CD14-positive monocyte (primary cell): ENCODE data around the gene SNX5. TPM values are rescaled to one million over a fixed set of nuclear protein-coding genes. Genes with fewer than 3 reads are reported as not detected.

Experiments used
- DNase-seq, 3 donors: peaks; one replicate each; pipeline ENCODE4 v3.0.0-alpha.2; 2011 to 2022
- H2AFZ ChIP-seq: 2 replicates; pipeline ENCODE4 v1.6.0; 2012; ENCODE audit warnings: mild to moderate bottlenecking, low read depth, low read length, inconsistent platforms; ENCODE audit not compliant: insufficient read depth, poor library complexity, severe bottlenecking
- H3K27ac ChIP-seq, 2 donors: 1 replicate in 1 of 2; 2 replicates in 1 of 2; pipeline ENCODE4 v1.5.1; 2012 to 2013; ENCODE audit warnings: low read length in 2 of 2, control low read depth in 1 of 2, inconsistent platforms in 1 of 2, low read depth in 1 of 2, mild to moderate bottlenecking in 1 of 2
- H3K27me3 ChIP-seq, 2 donors: one replicate each; pipeline versions ENCODE4 v1.6.0 to v1.6.1; 2011 to 2013; ENCODE audit warnings: low read length in 2 of 2; ENCODE audit not compliant: control insufficient read depth in 2 of 2, insufficient read depth in 2 of 2
- H3K36me3 ChIP-seq, 2 donors: replicated peaks in 1 of 2; 1 replicate in 1 of 2; 2 replicates in 1 of 2; pipeline versions ENCODE4 v1.5.1 to v1.6.1; 2012 to 2013; ENCODE audit warnings: low read length in 2 of 2, control low read depth in 1 of 2, inconsistent platforms in 1 of 2, mild to moderate bottlenecking in 1 of 2; ENCODE audit not compliant: insufficient read depth in 2 of 2, control insufficient read depth in 1 of 2
- H3K4me1 ChIP-seq, 2 donors: 1 replicate in 1 of 2; 2 replicates in 1 of 2; pipeline versions ENCODE4 v1.5.1 to v1.6.1; 2012 to 2013; ENCODE audit warnings: low read length in 2 of 2, control low read depth in 1 of 2, inconsistent platforms in 1 of 2, mild to moderate bottlenecking in 1 of 2, moderate library complexity in 1 of 2; ENCODE audit not compliant: insufficient read depth in 2 of 2, control insufficient read depth in 1 of 2
- H3K4me2 ChIP-seq: replicated peaks from 2 replicates; pipeline ENCODE3; 2012; ENCODE audit warnings: low read length, moderate library complexity, mild to moderate bottlenecking; ENCODE audit not compliant: poor library complexity, severe bottlenecking; ENCODE audit errors: extremely low read depth
- H3K4me3 ChIP-seq, 3 experiments: fragments of 200-600 bp in 1 of 3; sonication (generic) in 1 of 3; replicated peaks in 1 of 3; 1 replicate in 2 of 3; 2 replicates in 1 of 3; pipeline ENCODE4 v1.5.1; 2011 to 2013; ENCODE audit warnings: low read length in 3 of 3, mild to moderate bottlenecking in 3 of 3, control low read depth in 2 of 3, low read depth in 2 of 3, inconsistent platforms in 1 of 3, moderate library complexity in 1 of 3
- H3K79me2 ChIP-seq: 2 replicates; pipeline ENCODE4 v1.6.0; 2012; ENCODE audit warnings: mild to moderate bottlenecking, control low read depth, inconsistent platforms, low read length, moderate library complexity; ENCODE audit not compliant: insufficient read depth
- H3K9ac ChIP-seq: 2 replicates; pipeline ENCODE4 v1.6.0; 2017; ENCODE audit warnings: low read length, mild to moderate bottlenecking; ENCODE audit not compliant: insufficient read depth, poor library complexity, severe bottlenecking
- H3K9me3 ChIP-seq, 2 donors: replicated peaks in 1 of 2; 1 replicate in 1 of 2; 2 replicates in 1 of 2; pipeline versions ENCODE4 v1.5.1 to v1.6.1; 2012 to 2013; ENCODE audit warnings: low read length in 2 of 2, control low read depth in 1 of 2; ENCODE audit not compliant: control insufficient read depth in 1 of 2, insufficient read depth in 1 of 2
- H4K20me1 ChIP-seq: 2 replicates; pipeline ENCODE4 v1.6.0; 2012; ENCODE audit warnings: mild to moderate bottlenecking, low read length, control low read depth, moderate library complexity; ENCODE audit not compliant: insufficient read depth
- H3K27ac Mint-ChIP-seq, 7 donors: one replicate each; pipeline ENCODE4 v1.8.0; 2020; ENCODE audit warnings: mild to moderate bottlenecking in 7 of 7, mixed read lengths in 7 of 7, moderate library complexity in 6 of 7, inconsistent platforms in 2 of 7
- H3K27me3 Mint-ChIP-seq, 3 donors: one replicate each; pipeline ENCODE4 v1.8.0; 2021 to 2022; ENCODE audit warnings: low read depth in 3 of 3, mild to moderate bottlenecking in 3 of 3, mixed read lengths in 3 of 3, moderate library complexity in 3 of 3, inconsistent platforms in 1 of 3
- H3K36me3 Mint-ChIP-seq, 2 donors: one replicate each; pipeline ENCODE4 v1.8.0; 2020; ENCODE audit warnings: mixed read lengths in 2 of 2, inconsistent platforms in 1 of 2, mild to moderate bottlenecking in 1 of 2
- H3K4me1 Mint-ChIP-seq: one replicate; pipeline ENCODE4 v1.8.0; 2020; ENCODE audit warnings: mild to moderate bottlenecking, mixed read lengths
- H3K4me3 Mint-ChIP-seq, 2 donors: one replicate each; pipeline ENCODE4 v1.8.0; 2020; ENCODE audit warnings: mild to moderate bottlenecking in 2 of 2, mixed read lengths in 2 of 2, moderate library complexity in 1 of 2
- H3K9me3 Mint-ChIP-seq, 7 donors: one replicate each; pipeline ENCODE4 v1.8.0; 2020 to 2022; ENCODE audit warnings: mixed read lengths in 7 of 7, mild to moderate bottlenecking in 6 of 7, moderate library complexity in 6 of 7, inconsistent platforms in 2 of 7
- WGBS: methylation state at CpG from one replicate; pipeline ENCODE4 v1.1.5; 2013; ENCODE audit warnings: missing lambda C conversion rate; ENCODE audit not compliant: insufficient coverage; 5-methylcytosine and 5-hydroxymethylcytosine counted together
- intact Hi-C, 2 donors: fragments of 100-400 bp; cut with micrococcal nuclease; formaldehyde crosslinking; loops; one replicate each; pipeline versions ENCODE4 v1.15.0 to v1.15.1; 2023
- polyA plus RNA-seq, 3 donors: library from polyadenylated mRNA; depleted of rRNA in 1 of 3; unstranded in 2 of 3; stranded (reverse) in 1 of 3; fragments of 300-500 nt in 2 of 3; fragments of >200 nt in 1 of 3; fragmentation: Illumina TruSeq in 2 of 3; gene quantifications; 1 replicate in 2 of 3; 2 replicates in 1 of 3; pipeline ENCODE4 v1.2.3, GENCODE V29; 2012 to 2021
- TF ChIP-seq, protein P1 (sequence below): fragments of 200-600 bp; IDR thresholded peaks from one replicate; pipeline ENCODE4 v1.8.0; 2022; ENCODE audit warnings: antibody characterized with exemption, mild to moderate bottlenecking

SNX5 gene
- polyA plus RNA-seq, 3 donors = 55.6 to 83.8 (median 66.1) TPM

DNA sequence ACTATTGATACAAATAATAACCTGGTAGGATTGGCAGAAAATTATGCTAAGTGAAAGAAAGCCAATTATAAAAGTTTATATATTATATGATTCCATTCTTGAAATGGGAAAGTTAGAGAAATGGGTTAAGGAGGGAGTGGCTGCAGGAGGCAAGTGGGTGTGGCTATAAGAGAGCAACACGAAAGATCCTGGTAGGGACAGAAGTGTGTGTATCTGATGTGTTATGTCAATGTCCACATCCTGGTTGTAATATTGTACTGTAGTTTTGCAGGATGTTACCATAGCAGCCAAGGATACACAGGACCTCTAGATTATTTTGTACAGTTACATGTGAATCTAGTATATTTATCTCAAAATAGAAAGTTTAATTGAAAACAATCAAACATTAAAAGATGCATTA is 46.8 kb downstream of the SNX5 start:
- intact Hi-C loops = no loop called here
- DNase-seq = no peak
- Histone ChIP-seq H3K9me3 (no peaks in the 10 kb centered on the region), H3K79me2 (no peaks in the 10 kb centered on the region), H3K4me3 (no peak overlapping the region), H3K4me1 (peaks cover 5% of the 10 kb centered on the region in 2 donors), H4K20me1 (no peaks in the 10 kb centered on the region), H3K27me3 (no peaks in the 10 kb centered on the region), H3K36me3 (no peaks in the 10 kb centered on the region), H2AFZ (no peak overlapping the region), H3K27ac (no peak overlapping the region), H3K4me2 (no peak overlapping the region), H3K9ac (no peak overlapping the region)
- Mint-ChIP-seq H3K27me3 (peaks cover 0 to 5% (median 3%) of the 10 kb centered on the region in 3 donors), H3K4me1 (peaks cover 7% of the 10 kb centered on the region), H3K4me3 (no peak overlapping the region), H3K36me3 (no peaks in the 10 kb centered on the region), H3K9me3 (peaks cover 0 to 2% (median 0%) of the 10 kb centered on the region in 7 donors), H3K27ac (no peak overlapping the region)
- TF ChIP-seq, protein P1, sequence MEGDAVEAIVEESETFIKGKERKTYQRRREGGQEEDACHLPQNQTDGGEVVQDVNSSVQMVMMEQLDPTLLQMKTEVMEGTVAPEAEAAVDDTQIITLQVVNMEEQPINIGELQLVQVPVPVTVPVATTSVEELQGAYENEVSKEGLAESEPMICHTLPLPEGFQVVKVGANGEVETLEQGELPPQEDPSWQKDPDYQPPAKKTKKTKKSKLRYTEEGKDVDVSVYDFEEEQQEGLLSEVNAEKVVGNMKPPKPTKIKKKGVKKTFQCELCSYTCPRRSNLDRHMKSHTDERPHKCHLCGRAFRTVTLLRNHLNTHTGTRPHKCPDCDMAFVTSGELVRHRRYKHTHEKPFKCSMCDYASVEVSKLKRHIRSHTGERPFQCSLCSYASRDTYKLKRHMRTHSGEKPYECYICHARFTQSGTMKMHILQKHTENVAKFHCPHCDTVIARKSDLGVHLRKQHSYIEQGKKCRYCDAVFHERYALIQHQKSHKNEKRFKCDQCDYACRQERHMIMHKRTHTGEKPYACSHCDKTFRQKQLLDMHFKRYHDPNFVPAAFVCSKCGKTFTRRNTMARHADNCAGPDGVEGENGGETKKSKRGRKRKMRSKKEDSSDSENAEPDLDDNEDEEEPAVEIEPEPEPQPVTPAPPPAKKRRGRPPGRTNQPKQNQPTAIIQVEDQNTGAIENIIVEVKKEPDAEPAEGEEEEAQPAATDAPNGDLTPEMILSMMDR = no peak
- WGBS = 33% methylated on average over 1 of the region's 1 CpG

DNA sequence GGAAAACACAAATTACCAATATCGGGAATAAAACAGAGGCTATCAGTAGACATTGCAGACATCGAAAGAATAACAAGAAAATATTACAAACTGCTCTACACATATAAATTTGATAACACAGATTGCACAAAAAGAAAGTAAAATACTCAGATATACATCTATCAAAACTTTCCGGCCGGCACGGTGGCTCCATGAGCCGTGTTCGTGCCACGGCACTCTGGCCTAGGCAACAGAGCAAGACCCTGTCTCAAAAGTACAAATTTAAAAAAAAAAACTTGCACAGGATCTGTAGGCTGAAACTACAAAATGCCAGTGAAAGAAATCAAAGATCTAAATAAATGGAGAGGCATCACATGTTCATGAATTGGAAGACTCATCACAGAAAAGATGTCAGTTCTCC is 49.4 kb downstream of the SNX5 start:
- no peaks in the 10 kb centered on the region for H3K36me3 Mint-ChIP-seq
- Histone ChIP-seq H3K4me3 (no peak overlapping the region), H3K36me3 (no peaks in the 10 kb centered on the region), H4K20me1 (no peaks in the 10 kb centered on the region), H3K4me1 (peaks cover 14 to 15% of the 10 kb centered on the region in 2 donors), H2AFZ (peak overlapping the region; percentile 33), H3K4me2 (no peak overlapping the region), H3K27me3 (no peaks in the 10 kb centered on the region), H3K9ac (no peak overlapping the region), H3K27ac (no peak overlapping the region), H3K79me2 (no peaks in the 10 kb centered on the region), H3K9me3 (no peaks in the 10 kb centered on the region)
- intact Hi-C loops = no loop called here
- peaks cover 16% of the 10 kb centered on the region for H3K4me1 Mint-ChIP-seq
- peaks cover 0 to 3% (median 0%) of the 10 kb centered on the region in 7 donors for H3K9me3 Mint-ChIP-seq
- DNase-seq = no peak
- peaks cover 0 to 5% (median 3%) of the 10 kb centered on the region in 3 donors for H3K27me3 Mint-ChIP-seq
- H3K27ac Mint-ChIP-seq = no peak overlapping the region
- WGBS = 95% methylated on average over 6 of the region's 8 CpGs
- peak overlapping the region in 1 of 2 donors; percentile 2 for H3K4me3 Mint-ChIP-seq
- TF ChIP-seq, protein P1 = no peak
